GM18511 (cell line): Measurements from ENCODE around the gene PLK1.

Experiments
- ATAC-seq: cut with Tn5 transposase; IDR thresholded peaks from one replicate; pipeline ENCODE4 v1.9.1; 2021; ENCODE audit warnings: mild to moderate bottlenecking, moderate library complexity; ENCODE audit not compliant: unreplicated experiment

PLK1 gene

DNA sequence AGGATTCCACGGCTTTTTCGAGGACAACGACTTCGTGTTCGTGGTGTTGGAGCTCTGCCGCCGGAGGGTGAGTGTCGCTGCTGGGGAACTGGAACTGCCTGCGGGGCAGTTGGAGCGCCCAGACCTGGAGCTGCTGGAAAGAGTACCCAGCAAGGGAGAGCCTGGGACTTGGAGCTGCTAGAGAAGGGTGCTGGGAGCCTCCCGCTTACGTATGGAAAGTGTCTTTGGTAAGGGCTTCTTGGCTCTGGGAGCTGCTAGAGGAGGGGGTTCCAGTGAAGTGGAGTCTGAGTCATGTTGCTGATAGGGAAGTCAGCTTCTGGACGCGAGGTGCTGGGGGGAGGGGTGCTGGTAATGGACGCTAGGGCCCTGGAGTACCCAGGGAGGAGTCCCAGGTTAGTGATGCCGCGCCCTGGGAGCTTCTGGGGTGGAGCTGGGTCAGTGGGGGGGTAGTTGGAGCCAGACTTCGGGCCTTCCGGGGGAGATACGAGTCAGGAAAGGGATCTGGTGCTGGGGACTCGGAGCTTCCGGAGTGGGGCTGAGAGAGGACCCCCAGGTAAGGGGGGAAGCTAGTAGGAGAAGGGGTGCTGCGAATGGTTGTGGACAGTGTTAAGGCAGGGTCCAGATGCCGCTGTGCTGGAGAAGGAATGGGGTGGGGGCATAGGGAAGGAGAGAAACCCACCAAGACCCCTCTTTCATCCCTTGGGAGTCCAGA, 741 bp downstream of the PLK1 start:
- ATAC-seq, result no peak

DNA sequence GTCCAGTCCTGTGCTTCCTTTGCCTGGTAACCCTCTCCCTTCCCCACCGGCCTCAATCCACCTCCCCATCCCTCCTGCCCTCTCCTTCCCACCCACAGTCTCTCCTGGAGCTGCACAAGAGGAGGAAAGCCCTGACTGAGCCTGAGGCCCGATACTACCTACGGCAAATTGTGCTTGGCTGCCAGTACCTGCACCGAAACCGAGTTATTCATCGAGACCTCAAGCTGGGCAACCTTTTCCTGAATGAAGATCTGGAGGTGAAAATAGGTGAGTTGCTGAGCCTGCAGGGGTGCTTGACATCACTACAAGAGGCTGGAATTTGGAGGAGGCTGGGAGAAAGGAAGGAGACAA, 1.3 kb downstream of the PLK1 start:
- no peak for ATAC-seq

DNA sequence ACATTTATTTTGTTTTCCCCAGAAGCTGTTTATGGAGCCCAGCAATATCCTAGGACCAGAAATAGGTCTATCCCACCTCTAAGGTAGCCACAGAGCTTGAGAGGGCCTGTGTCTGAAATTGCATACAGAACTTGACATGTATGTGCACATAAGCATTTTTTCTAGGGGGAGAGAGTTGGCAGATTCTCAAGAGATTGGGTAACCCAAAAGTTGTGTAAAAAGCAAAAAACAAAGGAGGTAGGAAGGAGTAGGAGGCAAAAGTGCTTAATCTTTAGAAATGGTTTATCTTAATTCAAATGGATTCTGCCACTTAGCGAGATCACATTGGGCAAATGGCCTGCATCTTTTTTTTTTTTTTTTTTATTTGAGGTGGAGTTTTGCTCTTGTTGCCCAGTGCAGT, 3.5 kb downstream of the PLK1 start:
- ATAC-seq, result no peak

DNA sequence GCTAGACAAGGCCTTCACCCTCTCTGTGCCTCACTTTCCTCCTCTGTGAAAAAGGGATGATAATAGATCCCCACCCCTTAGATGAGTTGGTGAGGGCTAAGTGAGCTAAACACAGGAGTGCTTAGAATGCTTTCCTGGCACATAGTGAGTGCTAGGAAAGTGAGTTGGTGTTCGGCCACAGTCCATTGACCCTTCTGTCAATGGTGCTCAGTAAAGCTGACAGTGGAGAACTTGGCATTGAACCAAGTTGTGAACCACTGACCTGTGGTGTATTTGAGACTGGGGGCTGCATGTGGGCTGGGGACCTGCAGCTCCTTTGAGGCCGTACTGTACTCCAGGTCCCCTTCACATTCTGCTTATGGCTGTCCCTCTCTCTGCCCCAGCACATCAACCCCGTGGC, 4.8 kb downstream of the PLK1 start:
- no peak for ATAC-seq

GRCh38 chr16:23687034-23687808, 8.5 kb downstream of the PLK1 start:
- no peak for ATAC-seq

GRCh38 chr16:23689442-23690187, 10.9 kb downstream of the PLK1 start:
- ATAC-seq, result no peak

DNA sequence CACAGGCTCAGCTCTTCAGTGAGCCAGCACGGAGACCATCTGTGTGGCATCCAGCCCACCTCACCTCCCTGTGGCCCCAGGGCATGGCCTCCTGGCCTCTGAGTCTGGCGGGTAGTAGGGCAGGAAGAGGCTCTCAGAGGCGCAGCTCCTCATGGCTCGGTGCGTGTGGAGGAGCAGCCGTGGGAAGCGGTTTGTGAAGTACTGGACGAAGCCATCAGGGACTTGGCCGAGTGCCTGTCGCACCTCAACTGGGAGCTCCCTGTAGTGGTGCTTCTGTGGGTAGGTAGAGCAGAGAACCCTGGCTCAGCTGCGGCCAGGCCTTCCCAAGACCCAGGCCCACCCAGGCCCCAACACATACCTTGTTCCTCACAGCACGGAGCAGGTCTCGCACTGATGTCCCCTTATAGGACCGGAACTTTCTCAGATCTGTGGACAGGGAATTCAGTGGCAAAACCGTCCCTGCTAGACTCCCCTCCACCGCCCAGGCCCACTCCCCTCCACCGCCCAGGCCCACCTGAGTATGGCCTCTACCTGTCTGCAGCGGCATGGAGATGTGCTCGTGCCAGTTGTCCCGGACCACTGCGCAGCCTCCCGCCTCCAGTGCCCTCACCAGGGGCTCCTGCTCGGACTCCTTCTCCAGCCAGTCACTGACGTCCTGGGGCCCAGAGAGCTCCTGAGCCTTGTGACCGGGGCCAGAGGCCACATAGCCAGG, 12.2 kb downstream of the PLK1 start:
- no peak for ATAC-seq

- ATAC-seq, result no peak
Observed at GRCh38 chr16:23691483-23692189, 12.9 kb downstream of the PLK1 start.

- no peak for ATAC-seq
Observed at GRCh38 chr16:23692190-23692837, 13.6 kb downstream of the PLK1 start.

DNA sequence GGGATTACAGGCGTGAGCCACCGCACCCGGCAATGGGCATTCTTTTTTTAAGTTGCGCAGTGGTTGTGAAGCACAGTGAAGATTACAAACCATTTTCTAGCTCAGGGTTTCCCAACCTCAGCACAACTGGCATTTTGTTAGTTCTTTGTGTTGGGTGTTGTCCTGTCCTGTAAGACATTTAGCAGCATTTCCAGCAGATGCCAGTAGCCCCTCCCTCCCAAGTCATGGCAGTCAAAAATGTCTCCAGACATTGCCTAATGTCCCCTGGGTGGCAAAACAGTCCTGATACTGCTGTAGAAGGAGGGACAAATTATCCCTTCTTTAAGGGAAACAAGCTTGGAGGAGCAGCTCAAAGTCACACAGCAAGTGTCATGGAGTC, 15.6 kb downstream of the PLK1 start:
- ATAC-seq, result no peak

DNA sequence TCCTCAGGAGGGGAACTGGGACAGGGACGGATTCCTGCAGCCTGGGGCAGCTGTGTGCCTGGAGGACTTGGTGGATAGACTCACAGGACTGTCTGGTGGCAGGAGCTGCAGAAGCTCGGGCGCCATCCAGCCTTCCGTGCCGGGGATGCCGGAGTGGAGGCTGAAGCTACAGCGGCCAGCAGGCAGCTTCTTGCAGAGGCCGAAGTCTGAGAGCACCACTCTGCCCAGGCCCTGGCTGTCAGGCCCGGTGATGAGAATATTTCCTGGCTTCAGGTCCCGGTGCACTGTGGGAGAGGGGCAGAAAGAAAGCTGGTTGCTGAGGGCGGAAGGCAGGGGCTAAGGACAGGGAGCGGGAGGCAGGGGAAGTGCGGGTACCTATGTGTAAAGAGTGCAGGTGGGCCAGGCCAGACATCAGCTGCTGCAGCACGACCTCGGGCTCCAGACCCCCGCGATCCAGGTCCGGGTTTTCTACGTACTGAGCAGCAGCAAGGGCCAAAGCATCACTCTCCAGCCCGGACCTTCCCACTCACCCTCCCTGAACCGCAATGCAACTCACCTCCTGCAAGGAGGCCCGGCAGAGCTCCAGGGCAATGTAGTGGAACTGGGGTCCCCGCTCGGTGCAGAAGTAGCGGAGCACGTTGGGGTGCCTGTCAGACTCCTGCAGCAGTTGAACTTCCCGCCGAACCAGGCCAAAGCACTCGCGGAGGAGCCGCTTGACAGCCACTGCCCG, 16.1 kb downstream of the PLK1 start:
- no peak for ATAC-seq

GRCh38 chr16:23695756-23696155, 17.1 kb downstream of the PLK1 start:
- ATAC-seq, result no peak

DNA sequence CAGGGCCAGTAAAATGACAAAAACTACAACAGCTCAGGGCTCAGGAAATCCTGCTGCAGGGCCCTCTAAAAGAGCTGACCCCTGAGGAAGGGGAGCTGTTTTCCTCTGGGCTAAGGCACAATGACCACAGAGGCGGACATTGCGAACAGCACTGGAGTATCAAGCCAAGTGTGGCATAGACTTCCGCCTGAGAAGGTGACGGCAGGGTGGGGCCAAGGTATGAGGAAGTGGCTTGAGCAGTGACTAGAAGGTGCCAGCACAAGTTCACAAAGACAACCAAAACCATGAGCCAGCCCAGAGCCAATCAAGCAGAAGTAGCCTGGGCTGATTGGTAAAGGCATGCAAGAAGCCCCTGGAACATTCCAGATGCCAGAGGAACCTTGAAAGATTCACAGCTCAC, 20.4 kb downstream of the PLK1 start:
- no peak for ATAC-seq

DNA sequence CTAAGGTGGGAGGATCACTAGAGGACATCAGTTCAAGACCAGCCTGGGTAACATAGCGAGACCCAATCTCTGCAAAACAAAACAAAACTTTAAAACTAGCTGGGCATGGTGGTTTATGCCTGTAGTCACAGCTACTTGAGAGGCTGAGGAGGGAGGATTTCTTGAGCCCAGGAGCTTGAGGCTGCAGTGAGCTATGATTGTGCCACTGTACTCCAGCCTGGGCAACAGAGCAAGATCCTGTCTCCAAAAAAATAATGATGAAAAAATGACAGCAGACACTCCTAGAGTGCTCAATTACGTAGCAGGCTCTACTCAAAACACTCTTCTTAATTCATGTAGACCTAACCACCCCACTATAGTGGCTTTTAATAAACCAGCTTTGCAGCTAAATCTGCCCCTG, 21.4 kb downstream of the PLK1 start:
- ATAC-seq, result no peak

- no peak for ATAC-seq
Observed at GRCh38 chr16:23700509-23700908, 21.8 kb downstream of the PLK1 start.

DNA sequence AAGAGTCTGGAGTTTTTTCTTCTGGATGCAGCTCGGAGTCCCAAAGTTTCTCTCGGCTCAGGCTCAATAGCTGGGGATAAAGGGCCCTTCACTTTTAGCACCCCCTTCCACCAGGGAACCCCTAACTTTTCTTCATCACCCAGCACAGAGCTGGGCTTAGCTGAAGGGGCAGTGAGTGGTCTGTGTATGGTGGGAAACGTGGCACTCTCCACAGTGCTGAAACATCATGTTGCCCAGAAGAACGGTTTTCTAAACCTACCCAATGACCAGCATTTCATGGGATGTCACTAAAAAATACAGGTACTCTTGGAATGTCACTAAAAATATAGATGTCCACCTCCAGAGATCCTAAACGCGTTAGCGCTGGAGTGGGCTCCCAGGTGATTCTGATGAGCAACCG, 22.4 kb downstream of the PLK1 start:
- no peak for ATAC-seq

- ATAC-seq, result no peak
Observed at GRCh38 chr16:23702951-23703350, 24.3 kb downstream of the PLK1 start.

GRCh38 chr16:23704772-23705516, 26.3 kb downstream of the PLK1 start:
- ATAC-seq, result no peak

DNA sequence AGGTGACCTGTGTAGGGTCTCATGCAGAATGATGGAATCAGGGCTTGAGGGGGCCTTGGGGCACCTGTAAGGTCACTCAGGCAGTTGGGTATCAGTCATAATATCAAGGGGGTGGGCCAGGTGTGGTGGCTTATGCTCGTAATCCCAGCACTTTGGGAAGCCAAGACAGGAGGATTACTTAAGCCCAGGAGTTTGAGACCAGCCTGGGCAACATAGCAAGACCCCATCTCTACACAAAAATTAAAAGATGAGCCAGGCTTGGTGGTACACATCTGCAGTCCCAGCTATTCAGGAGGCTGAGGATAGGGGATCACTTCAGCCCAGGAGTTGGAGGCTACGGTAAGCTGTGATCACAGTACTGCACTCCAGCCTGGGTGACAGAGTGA, 26.8 kb downstream of the PLK1 start:
- ATAC-seq, result no peak
